Stimulated activated CD4-positive, alpha-beta T cell treated with anti-CD3 and anti-CD28 coated beads, Interleukin-4, amount 100 ng/mL, for 1 hour (primary cell): Measurements from ENCODE around the gene UMODL1.

ENCODE experiments used
- DNase-seq: peaks from one replicate; pipeline ENCODE4 v3.0.0-alpha.2; 2020

The UMODL1 gene

DNA sequence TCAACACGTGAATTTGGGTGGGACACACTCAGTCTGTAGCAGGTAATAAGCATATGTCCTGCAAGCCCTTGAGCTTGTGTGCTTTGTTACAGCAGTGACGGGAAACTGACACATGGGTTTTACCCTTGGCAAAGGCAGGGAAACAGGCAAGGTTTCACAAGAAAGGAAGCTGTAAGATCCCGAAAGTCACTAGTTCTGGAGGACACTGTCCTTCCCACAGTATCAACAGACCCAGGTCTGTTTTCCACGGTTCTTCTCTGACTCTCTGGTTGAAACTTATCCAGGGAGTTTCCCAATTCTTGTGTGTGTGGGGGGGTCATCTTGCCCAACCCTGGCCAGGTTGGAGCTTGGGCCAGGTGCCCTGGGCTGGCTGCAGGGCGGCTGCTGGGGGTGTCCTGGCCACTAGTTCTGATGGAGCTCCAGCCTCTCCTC is 31.6 kb upstream of the UMODL1 start:
- no peak for DNase-seq

DNA sequence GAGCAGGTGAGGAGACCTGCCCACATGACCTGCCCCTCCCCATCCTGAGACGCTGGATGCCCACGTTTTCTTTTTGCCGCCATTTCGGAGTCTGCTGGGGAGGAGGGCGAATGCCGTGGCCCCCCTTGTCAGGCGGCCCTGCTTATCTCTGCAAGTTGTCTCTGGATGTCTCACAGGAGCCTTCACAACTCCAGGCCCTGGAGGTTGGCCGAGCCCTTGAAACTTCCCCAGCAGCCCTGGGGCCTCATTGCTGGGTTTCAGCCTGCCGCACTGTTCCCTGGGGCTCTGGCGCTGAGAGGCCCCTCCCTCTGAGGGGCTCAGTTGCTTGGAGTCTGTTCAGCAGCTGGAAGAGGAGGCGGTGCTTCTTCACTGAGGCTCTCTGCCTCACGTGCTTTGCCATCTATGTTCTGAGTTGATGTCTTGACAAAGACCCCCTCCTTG is 31.2 kb upstream of the UMODL1 start:
- DNase-seq: no peak

DNA sequence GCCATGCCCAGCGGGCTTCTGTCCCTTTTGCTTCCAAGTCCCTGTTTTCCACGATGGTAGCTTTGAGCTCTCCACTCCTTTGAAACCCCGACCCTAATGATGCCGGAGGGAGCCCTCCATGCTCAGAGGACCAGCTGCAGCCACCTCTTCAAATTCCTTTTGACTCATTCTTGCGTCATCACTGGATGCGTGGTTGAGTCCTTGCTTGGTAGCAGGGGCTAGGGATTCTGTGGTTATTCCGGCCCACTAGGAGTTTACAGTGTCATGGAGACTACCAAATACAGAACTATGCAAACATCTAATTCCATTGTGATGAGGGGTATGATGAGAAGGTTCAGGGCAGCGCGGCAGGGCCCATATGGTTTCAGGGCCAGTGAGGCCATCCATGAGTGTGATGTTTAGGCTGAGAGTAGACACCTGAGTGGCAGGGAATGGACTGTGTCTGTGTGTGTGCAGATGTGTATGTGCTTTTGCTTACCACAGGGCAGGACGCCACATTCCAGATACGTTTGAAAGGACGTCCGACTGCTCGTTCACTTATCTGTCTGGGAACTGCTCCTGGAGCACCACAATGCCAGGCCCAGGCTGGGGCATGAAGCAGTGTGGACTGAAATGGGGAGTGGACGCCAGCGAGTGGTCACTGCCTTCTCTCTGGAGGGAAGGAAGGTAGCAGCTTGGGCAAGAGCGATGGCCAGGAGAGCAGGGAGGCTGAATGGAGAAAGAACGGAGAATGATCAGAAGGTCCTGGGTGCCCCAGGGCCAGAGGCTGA is 30.5 kb upstream of the UMODL1 start:
- no peak for DNase-seq

DNA sequence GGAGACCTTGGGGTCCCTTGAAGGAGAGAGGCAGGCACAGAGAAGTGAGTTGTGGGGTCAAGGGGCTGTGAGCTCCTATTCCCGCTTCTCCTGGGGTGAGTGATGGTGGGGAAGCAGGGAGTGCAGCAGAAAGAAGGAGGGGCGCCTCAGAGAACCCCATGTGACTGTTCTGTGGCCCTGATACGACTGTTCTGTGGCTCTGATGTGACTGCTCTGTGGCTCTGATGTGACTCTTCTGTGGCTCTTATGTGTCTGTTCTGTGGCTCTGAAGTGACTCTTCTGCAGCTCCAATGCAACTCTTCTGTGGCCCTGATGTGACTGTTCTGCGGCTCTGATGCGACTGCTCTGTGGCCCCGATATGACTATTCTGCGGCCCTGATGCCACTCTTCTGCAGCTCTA is 29.9 kb upstream of the UMODL1 start:
- no peak for DNase-seq

DNA sequence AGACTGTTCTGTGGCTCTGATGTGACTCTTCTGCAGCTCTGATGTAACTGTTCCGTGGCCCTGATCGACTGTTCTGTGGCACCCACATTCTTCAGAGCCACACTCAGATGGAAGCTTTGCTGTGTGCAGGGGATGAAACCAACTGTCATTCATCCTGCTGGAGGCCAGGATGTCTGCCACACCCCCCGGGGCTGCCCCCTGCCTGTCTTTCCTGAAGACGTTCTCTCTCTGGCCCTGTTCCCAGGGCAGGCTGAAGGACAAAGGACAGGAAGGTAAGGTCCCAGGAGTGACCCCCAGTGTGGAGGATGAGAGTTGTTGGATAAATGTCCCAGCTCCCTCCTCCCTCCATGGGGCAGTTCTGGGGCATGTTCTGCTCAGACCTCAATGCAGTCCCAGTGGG is 29.4 kb upstream of the UMODL1 start:
- no peak for DNase-seq

DNA sequence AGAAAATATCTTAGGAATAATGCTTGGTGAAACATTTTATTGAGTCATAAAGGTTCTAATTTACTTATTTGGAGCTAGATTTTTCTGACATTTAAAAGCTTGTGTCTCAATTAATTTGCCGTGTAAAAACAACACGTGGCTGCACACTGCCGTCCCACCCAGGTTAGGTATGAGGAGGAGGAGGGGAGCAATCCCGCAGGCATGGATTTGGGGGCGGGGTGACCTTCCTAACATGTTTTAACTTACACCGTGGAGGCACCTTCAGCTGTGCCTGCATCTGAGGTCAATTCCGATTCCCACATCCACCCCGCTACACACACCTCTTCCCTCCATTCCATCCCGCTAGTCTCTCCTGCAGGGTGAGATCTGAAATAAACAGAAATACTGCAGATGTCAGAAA is 28.5 kb upstream of the UMODL1 start:
- DNase-seq: no peak

DNA sequence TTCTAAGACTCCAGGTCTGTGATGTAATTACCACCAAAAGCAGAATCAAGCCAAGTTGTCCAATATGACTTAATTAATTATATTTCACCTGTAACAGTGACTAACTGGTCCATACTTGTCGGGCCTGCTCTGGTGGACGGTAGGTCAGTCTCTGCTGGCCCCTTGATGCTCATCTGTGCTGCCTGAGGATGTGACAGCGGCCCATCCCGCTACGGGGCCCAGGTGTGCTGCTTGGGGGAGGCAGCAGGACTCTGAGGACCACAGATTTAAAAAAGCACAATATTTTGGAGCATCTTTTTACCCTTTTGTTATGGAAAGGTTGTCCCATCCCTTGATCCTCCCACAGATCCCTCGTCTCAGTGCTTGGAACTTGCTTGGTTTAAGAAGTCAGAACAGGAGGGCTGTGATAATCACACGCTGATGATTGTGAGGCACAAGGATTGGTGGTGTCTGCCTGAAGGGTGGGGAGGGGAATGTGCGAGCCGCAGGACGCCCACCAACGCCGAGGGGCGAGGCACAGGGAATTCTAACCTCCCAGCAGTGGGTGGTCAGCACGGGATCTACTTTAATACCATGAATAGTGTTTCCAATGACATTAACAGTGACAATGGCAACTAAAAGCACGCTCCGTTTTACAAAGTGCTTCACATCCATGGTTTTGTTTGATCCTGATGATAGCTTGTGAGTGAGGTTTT is 27.8 kb upstream of the UMODL1 start:
- DNase-seq: no peak

DNA sequence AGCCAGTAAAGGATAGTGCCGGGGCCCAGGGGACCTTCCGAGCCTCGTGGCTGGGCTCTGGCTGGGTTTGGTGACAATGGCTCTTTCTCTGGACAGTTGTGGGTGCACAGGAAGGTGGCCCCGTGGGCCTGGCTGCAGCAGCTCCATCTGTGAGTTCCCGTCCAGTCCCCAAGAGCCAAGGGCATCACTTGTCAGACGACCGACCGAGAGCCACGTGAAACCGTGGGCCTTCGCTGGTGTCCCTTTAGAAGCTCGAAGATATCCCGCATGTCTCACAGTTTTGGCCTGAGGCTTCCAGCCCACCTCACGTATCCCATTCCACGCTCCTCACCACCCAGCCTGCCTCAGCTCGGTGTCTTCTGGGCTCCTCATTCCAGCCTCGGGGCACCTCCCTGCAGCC is 27.2 kb upstream of the UMODL1 start:
- no peak for DNase-seq

DNA sequence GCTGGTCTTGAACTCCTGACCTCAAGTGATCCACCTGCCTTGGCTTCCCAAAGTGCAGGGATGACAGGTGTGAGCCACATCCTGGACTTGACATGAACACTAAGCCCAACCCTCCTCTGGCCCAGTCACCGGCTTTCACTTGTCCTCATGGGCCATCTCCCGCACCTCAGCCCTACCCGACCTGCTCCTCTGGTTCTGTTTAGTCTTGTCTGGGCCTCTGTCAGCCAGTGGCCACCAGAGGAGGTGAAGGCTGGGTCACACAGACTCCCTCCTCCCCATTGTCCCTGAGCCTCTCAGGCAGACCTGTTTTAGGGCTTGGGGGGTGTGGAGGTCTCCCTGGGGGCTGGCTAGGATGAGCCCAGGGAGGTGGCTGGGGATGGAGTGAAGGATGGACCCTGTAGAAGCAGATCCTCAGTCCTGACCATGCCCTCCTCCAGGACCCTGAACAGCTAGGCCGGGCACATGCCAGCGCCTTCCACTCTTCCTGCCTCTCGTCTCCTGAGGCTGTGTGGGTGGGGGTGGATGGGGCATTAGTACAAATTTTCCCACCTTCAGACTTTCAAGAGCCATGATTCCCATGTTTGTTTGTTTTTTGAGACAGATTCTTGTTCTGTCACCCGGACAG is 26.1 kb upstream of the UMODL1 start:
- no peak for DNase-seq

DNA sequence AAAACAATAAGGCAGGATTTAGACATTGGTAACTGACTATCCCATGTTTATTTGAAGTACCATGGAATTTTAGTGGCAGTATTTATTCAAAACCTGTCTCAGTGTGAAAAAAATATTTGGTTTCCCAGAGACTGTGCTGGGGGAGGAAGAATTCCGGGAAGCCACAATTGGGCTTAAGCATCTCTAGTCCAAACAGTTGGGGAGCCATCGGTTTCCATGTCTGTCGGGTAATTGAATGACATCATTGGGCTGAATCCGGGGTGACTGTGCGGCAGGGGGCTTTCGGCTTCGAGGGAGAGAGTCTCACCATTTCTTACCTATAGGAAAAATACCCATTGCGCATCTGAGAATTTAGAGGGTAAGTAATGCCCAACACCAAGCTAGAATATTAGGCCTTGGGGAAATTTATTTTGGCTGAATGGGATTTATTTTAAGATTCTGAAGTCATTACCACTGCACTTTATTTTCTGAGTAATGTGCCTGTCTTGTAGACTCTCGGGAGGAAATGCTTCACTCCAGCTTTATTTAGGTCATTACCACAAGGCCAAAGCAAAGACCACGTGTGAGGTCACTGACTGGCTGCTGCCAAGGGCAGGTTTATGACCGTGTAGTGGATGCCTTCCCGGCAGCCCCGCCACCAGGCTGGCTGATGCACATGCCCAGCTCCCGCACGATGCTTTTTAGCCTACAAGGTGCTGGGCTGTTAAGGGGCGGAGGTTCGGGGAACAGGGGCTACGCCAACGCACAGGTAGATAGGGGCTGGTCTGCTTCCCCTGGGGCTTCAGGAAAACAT is 23.1 kb upstream of the UMODL1 start:
- no peak for DNase-seq

DNA sequence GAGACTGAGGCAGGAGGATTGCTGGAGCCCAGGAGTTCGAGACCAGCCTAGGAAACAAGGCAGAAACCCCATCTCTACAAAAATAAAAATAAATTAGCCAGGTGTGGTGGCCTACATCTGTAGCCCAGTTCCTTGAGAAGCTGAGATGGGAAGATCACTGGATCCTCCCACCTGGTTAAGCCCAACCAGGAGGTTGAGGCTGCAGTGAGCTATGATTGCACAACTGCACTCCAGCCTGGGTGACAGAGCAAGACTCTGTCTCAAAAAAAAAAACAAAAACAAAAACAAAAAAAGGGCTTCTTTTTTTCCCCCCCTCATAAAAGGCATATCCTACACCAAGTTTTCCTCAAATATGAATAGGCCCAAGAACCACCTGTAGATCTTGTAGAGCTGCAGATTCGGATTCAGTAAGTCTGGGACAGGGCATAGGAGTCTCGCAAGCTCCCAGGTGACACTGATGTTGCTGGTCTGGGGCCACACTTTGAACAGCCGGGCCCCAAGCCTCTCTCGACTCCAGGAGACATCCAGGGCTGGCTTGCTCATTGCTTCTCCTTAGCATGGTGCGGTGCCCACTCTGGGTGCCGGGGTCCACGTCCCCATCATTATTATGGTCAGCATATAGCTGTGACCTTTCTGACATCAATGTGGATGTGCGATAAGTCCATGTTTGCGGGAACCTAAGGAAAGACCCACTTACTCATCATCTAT is 22.1 kb upstream of the UMODL1 start:
- no peak for DNase-seq

DNA sequence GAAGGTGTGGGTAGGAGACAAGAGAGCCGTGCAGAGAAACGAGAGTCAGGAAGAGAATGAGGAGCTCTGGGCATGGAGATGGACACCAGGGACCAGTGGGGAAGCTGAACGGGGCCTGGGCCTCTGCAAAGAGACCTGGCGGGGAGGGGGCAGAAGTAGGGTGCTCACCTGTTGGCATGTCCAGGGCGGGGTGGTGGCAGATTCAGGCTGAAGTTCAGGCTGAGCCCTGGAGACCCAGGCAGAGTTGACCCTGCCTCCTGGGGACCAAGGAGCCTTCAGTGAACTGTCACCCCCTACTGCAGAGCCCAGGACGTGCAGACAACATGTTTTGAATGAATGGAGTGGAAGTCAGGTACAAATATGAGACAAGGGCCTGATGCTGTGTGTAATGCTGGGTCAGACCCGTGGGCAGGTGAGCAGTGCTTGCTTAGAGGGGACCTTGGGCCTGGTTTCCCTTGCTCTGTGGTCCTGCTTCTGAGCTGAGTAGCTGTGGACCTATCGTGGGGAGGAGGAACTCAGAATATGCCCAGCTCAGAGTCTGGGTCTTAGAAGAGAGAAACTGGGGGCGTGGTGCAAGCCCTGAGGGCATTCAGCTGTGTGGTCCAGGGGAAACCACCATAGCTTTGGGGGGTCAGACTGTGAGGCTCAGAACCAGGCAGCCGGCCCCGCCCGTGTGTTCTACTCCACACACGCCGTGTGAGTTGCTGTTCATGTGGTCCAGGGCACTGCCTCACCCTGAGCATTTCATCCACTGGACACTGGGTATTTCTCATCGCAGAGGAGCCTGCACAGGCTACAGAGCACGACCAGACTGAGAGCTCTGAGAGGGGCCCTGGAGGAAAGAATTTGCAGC is 21.3 kb upstream of the UMODL1 start:
- no peak for DNase-seq

DNA sequence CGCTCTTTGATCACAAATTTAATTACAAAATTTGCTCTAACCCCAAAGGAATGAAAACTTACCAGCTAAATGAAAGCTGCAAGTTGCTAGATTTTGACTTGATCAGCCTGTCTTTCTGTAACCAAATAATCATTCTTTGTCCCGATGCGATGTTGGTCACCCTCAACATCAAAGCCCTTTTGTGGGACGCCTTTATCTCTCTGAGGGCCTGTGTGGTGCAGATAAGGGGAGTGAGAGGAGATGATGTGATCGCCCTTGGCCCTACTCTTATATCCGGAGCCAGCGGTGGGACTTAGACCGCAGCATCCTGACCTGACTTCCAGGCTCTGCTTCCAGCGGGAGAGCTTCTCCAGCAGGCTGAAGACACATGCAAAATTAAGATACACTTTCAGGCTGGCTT is 19.3 kb upstream of the UMODL1 start:
- no peak for DNase-seq

DNA sequence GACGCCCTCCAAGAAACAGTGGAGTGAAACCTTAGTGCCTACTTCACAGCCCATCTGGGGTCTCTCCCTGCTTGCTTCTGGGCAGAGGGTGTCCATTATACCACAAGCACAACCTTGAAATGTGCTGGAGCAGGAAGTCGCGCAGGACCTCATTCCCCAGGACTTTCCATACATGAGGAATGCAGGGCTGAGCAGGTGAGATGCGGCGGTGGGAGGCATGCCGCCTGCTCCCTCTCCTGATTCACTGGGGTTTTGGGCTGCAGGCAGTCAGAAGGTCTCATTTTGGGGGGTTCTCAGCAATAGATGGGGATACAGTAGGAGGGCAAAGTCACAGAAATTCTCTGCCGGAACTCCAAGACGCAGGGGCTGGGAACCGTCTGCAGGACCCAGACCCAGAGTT is 15.7 kb upstream of the UMODL1 start:
- DNase-seq: no peak

DNA sequence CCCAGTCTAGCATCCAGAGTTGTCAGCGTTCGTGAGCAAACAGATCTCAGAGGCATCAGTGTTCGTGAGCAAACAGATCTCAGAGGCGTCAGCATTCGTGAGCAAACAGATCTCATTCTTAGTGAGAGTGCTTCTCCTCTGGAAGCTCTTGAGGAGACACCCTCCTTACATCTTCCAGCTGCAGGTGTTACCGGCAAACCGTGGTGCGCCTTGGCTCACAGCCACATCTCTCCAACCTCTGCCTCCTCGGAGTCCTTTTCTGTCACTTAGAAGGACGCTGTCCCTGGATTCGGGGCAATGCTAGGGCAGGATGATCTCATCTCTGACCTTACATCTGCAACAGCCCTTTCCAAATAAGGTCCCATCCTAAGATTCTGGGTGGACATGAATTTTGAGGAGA is 14.6 kb upstream of the UMODL1 start:
- DNase-seq: no peak

DNA sequence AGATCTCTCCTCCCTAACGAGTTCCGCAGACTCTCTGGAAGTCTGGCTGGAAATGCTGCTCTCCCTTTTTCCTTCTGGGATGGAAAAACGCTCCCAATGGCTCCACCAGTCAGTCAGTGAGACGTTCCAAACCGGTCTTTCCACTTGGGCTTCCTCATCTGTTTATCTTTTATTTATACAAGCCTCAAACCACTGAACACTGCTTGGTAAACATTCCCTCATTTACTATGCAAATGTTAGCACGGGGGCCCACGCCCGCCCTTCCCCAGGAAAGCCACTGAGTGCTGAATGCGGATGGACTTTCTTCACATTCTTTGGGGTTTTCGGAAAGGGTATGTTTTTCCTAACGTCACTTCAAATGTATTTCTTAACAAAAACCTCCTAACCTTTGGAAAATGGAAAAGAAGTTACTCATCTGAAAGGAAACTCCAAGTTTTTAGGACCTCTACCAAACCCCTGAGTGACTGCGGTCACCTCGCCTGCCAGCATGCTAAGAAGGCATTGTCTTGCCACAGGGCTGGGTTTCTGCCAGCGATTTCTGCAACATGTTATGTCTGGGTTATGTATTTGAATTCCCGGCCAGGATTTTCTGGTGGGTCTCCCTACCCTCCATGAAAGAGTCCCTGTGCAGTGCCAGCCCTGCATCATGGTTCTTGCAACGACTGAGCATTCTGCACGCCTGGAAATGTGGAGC is 14.0 kb upstream of the UMODL1 start:
- DNase-seq: no peak

DNA sequence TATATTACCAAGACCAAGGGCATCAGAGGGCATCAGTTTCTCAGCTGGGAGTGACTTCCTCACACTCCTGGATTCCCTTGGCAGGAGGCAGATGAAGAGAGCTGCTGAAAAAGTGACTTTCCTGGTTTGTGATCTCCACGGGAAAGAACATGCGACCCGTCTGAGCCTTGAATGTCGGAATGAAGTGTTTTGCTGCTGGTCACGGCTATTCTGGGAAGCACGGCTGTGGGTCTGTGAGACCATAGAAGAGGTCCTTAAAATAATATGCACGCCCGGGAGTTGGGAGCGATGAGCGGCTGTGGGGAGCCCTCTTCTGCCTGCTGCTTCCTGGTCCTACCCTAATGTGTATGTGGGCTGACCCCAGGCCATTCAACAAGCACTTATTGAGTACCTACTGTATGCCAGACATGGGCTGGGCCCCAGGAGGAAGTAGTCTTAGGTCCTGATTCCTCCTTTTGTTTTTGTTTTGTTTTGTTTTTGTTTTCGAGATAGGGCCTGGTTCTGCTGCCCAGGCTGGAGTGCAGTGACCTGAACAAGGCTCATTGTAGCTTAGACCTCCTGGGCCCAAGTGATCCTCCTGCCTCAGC is 13.2 kb upstream of the UMODL1 start:
- DNase-seq: no peak

DNA sequence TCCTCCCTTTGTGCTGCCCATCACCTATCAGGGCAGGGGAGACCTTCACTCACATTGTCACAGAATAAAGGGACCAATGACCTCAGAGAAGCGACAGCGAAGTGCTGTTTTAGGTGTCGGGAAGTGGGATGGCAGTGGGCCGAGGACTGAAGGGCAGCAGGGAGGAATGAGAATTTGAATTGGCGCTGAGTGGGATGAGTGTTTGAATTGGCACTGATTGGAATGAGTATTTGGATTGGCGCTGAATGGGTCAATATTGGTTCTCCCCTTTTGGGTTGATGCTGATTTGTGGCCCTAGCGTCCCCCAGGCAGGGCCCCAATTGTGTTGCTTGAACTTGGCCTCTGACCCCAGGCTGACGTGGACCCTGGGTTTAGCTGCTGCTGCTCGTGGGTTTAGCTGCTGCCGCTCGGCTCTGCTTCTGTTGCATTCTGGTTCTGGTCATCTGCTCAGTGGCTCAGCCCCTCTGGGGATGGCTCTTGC is 12.4 kb upstream of the UMODL1 start:
- DNase-seq: no peak

DNA sequence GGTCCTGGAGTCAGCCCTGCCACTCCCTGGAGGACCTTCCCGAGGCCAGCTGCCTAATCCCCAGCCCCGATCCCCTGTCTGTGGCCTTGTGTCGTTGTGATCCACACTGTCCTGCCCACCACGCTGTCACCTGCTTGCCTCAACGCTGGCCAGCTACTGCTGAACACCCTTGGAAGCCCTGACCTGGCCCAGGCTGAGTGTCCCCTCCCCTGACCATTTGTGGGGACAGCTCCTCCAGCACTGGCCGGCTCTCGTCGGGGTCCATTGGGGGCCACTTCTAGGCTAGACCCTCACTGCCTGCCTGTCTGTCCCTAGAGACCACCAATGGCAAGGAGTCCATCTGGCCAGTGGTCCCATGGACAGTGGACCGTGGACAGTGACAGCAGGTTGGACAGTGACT is 12.0 kb upstream of the UMODL1 start:
- no peak for DNase-seq

DNA sequence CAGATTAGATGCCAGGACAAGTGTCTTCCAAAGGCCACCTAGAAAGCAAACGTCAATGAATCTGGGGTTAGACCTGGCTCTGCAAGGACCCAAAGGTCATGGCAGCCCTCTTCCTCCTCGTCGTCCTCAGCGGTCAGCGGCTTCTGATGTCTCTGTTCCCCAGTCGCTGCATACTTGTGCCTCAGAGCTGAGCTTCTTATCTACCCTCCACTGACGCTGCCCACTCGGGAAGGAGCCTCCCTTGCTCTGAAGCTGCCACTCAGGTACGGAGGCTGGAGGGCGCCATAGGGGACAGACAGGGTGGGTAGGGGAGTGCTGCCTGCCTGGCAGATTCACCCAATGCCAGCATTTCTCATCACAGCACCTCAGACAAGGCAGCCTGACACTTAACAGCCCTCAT is 11.4 kb upstream of the UMODL1 start:
- DNase-seq: no peak

DNA sequence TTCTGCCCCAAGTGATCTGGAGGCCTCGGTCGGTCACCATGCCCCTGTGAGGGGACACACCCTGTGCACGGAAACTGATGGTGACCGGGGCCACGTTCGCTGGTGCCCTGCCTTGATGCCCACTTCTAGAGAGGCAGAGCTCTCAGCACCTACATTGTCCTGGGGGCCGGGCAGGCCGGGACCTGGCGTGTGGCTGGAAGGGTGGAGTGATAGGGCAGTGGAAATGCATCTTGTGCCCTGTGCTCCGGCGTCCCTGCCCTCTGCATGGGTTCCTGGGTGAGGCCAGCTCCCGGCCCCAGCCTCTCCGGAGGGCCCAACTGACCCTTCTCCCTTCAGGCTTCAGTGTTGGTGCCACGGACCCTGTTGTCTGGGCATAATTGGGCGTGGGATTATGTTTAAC is 11.0 kb upstream of the UMODL1 start:
- no peak for DNase-seq
